GM21423 (cell line): ENCODE measurements around the gene CDH6.

Source experiments
- ATAC-seq: cut with Tn5 transposase; IDR thresholded peaks from one replicate; pipeline ENCODE4 v1.9.1; 2021; ENCODE audit warnings: mild to moderate bottlenecking, moderate library complexity; ENCODE audit not compliant: unreplicated experiment

CDH6 gene

DNA sequence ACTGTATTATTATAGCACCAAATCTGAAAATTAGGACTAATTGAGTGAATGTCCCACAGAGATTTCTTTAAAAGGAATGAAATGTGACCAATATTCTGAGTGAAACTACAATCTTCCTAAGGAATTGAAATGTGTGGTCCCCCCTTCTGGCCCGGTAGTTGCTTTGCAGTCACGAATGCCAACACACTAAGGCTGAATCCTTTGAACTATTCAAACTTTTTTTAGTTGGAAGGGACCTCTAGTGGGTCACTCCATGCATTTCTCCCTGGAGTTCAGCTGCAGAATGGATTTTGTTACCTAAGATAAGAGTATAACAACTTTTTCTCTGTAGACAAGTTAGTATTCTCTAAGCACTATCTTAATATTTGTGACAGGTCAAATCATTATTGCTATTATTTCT lies 2.8 kb downstream of the CDH6 start:
- no peak for ATAC-seq

DNA sequence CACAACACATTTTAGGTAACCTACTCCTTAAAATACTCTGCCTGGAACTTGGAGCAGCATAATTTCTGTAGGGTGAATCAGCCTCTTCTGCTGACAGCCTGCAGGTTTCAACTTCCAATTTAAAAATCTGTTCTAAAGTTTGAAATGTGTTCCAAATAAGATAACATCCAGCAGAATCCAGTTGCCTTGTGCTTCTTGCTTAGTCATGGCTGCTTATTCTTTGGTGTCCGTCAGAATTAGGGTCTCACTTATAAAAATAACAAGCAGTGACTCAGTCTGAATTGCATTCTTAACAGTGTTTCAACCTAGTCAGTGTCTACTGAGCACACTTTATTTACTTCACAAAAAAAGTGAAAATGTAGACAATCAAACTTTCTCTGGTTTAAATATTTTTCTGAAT lies 3.7 kb downstream of the CDH6 start:
- ATAC-seq = no peak

DNA sequence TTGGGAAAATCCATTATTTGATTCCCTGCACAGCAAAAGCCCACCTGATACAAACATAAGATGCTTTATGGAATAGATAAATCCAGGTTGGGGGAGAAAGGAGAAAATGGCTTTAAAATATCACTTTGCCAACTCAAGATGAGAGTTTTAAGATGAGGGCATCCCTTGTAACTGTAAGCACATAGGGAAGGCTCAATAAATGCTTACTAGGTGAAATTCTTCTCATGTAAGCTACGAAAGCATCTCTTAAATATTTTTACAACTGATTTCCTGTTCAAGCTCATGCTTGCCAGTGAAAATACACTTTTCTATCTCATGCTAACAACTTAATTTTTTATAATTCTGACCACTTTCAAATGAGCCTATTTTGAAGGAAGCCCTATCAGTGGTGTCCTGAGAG lies 11.5 kb downstream of the CDH6 start:
- no peak for ATAC-seq

DNA sequence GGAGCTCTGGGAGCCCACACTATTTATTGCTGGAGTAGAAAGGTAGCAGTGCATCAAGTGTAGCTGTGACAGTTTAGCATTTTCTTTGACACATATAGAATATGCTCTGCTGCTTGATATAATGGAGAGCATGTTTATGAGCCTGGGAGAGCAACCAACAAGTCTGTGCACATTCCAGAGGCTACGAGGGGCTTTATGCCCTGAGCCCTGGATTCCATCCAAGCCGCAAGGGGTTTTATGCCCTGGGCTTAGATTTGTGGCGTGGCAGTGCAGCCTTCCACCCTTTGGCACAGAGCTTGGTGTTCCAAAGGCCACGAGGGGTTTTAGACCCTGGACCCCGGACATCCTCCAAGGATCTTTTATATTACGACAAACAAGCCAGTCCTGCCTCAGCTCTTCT lies 14.6 kb downstream of the CDH6 start:
- ATAC-seq = no peak

DNA sequence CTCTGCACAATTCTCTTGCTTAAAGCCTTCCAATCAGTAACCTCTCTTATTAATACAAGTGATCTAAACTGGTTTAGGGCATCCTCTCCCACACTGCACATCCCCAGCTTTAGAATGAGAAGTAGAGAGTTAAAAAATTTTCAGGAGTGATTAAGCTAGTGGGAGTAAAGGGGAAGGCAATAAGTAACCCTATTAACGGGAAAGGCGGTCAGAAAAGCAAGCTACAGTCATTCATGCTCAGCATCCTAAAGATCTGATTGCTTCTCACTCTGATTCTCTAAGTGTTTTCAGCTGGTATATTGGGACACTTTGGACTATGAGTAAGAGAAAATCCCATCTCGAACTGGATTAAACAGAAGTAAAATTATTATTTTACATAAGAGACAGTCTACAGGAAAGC lies 15.8 kb downstream of the CDH6 start:
- ATAC-seq = no peak

DNA sequence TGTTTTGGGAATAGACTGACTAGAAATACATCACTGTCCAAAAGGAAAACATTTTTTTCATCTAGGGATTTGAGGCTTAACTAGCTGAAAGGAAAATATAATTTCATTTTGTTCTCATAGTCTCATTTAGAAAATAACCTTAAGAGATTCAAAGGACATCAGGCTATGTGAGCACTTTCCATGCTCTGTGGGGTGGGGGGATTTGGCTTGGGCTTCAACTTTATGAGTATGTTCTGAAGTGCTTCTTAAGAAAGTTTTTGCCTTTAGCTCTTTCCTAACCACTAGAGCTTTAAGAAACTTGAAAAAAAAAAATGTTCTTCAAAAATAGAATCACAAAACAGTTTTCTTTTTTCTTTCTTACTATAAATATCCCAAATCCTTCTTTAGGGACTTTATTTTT lies 17.6 kb downstream of the CDH6 start:
- no peak for ATAC-seq

DNA sequence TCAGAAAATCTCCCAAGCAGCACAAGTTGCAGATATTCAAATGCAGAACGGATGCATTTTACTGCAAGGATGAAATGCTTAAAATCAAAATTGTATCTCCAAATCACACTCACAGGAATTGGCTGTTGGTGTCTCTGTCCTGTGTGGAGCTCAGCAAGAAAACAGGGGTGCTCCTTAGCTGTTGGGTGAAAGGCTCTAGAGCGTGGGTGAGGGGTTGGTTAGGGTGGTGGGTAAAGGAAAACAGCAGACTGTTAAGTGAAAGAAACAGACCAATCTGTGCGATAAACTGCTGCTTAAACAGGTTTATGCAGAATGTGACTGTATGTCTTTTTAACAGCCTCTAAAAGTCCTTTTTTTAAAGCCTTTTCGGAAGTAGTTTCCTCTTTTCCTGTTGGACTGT lies 19.8 kb downstream of the CDH6 start:
- no peak for ATAC-seq

DNA sequence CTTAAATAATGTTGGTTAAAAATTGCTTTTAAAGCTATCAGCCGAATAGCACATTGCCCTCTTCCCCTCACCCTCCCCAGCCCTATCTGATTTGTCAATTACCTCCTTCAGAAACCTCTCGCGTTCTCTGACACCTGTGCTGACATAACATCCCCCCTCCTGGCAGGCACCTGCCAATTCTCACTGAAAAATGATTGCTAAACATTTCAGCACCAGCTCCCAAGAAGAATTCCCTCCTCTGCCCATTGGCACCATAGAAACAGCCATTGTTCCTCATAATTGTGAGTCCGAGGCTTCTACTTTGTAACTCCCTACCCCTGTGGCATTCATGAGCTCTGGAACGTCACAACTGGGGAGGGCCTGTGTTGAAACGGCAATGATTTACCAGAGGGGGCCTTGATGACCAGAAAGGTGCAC lies 20.2 kb downstream of the CDH6 start:
- ATAC-seq = no peak

DNA sequence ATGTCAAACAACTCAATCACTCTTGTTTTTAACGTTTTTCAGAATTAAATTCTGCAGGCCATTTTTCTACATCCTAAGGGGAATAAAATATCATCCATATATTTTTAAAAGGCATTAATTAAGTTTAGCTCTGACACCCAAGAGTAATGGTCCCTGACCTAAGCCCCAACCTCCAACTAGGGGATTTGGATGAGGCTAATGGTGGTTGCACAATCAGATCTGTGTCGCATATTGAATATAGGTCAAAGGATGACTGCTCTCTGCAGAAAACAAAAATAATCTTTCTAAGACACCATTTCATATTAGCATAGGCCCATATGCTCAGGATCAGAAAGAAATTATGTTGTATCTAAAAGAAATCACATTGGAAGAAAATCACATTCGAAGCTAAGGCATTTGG lies 20.7 kb downstream of the CDH6 start:
- ATAC-seq = no peak

DNA sequence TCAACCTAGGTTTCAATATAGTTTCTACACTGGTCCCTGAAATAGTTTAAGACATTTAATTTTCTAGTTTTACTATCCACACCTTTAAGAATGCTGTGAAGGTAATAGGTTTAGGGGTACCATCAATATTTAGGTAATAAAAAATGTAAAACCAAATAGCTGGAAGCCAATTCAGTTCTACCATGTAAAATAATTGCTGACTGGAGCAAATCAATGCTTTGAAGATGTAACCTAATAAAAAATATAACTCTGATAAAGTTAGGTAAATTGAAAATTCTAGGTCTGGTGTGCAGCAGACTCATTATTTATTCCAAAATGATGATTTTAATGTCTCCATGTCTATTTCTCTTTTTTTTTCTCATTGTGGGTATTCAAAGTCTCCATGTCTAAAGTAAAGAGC lies 21.8 kb downstream of the CDH6 start:
- ATAC-seq = no peak

DNA sequence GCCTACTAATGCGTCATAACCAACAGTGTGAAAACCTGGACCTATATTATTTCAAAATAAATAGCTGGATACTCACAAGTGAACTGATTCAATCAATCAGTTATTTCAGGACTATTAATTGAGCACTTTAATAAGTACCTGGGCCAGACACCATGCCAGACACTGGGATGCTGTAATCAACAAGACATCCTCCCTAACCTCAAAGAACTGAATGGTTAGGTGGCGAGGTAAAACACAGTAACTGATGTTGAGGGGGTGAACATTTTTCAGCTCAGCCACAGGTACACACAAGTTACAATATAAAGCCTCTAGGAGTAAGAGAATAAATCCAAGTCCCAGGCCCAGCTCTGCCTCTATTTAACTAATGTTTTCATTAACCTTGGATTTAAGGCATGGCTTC lies 24.0 kb downstream of the CDH6 start:
- no peak for ATAC-seq

DNA sequence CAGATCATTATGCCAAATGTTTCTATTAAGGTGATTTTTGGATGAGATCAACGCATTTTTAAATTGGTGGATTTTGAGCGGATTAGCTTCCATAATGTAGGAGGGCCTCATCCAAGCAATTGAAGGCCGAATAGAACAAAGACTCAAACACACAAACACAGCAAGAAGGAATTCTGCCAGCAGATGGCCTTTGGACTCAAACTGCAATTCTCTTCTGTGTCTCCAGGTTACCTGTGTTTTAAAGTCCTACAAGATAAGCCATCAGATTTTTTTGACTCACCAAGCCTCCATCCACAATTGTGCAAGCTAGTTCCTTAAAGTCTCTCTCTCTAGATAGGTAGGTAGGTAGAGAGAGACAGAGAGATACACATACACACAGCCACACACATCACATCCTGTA lies 25.5 kb downstream of the CDH6 start:
- no peak for ATAC-seq

DNA sequence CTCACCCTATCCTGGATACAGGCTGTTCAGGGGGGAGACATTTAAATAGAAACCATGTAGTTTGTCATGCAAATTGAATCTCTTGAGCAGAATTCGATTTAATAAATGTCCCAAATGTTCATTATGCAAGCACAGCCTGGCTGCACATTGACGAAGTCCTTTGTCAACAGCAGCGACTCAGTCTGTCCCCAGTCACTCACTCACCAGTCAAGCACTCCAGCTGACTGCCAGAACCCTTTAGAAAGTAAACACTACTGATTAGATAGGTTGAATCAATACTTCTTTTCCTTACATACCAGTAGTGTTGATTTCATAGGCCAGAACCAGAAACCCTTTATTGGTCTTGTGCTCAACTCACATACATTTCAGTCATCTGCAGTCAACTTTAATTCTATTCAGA lies 27.5 kb downstream of the CDH6 start:
- ATAC-seq = no peak

DNA sequence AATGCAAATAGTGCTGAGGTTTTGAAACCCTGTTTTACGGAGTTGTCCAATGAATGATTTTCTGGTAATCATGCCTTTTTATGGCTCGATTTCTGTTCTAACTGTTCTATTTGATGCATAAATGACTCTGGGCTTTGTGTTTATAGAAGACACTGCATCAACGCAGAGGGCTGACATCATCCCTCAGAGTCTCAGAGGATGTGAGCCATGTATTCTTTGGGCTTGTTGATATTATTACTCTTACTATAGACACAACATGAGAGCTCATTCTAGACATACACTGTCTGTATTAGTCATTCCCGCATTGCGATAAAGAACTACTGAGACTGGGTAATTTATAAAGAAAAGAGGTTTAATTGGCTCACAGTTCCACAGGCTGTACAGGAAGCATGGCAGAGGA lies 31.6 kb downstream of the CDH6 start:
- ATAC-seq = no peak

DNA sequence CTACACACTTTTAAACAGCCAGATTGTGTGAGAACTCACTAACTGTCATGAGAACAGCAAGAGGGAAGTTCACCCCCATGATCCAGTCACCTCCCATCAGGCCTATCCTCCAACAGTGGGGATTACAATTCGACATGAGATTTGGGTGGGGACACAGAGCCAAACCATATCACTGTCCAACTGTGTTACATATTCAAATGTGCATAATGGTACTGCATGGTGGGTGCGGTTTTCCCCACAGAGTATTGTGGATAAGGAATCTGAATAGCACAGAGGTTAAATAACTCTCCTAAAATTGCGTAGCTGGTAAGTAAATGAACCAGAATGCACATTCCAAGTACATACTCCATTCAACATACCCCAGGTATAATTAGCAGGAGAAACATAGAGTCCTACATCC lies 32.1 kb downstream of the CDH6 start:
- ATAC-seq = no peak

DNA sequence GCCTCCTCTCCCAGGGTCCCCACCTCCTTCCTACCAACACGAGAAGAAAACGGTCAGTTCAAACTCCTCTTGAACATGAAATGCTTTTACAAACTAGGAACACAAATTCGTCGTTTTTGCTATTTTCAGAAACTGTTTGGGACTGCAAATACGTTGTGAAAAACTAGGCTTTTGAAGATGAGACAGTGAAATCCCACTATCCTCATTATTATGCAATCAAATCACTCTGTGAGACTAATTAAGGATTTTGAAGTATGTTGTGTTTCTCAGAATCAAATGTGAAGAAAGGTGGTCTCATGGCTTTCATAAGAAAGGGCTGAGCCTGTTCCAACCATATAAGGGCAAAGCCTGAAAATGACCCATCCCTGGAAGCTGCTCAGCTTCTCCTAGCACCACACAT lies 33.2 kb downstream of the CDH6 start:
- ATAC-seq = no peak

DNA sequence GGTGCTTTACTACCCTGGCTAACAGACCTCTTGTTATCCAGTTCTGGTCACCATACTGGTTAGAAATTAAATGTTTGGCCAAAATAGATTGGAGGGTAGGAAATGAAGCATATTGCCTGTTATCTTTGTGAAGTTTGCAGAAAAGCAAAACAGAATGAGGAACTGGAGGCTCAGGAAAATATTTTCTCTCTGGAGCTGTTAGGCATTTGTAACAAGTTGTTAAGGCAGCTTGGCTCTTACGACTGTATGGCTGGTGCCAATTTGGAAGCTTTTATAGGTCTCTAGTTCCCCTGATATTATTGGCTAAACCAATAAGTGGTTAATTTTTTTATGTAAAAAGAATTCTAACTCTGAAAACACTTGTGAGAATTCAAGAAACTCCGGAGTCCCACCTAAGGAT lies 35.8 kb downstream of the CDH6 start:
- ATAC-seq = no peak

DNA sequence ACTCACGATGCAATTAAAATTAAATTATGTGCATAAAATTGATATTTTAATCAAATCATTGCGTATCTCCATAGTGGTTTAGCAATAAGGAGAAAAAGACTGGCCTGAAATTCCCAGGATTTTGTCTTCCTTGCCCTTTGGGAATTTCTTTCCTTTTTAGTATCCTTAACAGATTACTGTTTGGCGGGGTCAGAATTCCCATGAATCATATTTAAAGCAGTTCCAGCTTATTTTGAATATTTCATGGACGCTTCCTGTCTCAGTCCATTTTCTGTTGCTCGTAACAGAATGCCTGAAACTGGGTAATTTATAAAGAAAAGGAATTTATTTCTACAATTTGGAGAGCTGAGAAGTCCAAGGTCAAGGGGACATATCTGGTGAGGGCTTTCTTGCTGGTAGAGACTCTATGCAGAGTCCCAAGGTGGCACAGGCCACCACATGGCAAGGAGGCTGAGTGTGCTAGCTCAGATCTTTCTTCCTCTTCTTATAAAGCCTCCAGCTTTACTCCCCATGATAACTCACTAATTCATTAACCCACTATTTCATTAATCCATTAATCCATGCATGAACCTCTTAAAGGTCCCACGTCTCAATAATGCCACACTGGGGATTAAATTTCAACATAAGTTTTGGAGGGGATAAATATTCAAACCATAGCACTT lies 37.8 kb downstream of the CDH6 start:
- no peak for ATAC-seq

DNA sequence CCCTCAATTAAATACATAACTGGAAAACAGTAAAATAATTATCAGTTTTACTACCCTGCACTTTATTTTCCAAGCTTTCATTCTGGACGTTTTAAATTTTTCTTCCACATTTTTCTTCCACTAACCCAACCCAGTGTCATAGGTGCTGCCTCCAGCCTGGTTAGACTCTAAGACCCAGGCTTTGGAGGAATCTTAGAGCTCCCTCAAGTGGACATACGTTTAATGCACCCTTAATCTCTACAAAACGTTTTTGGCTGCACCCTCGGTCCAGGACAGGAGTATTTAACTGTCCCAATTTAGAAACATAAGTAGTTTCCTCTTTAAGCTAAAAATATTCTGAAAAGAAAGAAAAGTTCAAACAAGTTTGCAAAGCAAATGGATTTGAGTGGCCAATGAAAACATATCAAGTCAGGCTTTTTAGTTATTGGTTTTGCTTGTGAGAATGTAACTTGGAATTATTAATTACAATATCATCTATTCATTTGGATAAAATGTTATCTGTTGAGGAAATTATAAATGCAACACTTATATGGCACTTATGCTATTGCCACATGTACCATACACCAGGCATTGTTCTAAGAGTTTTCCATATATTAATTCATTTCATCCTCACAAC lies 38.9 kb downstream of the CDH6 start:
- ATAC-seq = peak; percentile 80

DNA sequence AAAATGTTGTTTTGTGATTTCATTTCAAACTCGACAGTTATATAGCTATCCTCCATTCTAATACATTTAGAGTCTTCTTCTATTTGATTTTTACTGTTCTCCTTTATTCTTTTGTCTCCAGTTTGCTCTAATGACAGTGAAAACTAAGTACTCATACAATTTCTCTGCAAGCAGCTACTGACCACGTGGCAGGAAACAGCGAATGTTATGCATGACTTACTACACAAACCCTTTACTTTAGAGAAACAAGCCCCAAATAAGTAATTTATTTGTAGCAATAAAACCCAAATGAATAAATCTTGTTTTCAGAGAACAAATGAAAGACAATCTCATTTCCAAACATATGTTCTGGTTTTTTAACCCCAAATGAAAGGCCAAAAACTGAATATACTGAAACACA lies 41.9 kb downstream of the CDH6 start:
- ATAC-seq = no peak

DNA sequence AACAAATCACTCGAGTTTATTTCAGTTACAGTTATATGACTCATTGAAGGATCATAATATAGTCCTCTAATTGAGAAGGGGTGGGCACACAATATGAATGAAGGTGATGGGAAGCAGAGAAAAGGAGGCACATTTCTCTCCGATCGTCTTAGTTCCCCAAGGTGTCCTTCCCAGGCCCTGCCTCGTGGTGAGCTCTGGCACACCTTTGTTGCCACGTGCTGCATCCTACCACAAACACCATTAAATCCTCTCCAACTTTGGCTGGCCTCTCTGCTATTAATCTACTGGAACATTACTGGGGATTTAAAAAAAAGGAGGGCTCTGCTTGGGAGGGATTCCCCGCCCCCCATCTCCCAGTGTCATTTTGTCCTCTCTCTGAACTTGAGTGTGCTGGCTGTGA lies 42.9 kb downstream of the CDH6 start:
- no peak for ATAC-seq

DNA sequence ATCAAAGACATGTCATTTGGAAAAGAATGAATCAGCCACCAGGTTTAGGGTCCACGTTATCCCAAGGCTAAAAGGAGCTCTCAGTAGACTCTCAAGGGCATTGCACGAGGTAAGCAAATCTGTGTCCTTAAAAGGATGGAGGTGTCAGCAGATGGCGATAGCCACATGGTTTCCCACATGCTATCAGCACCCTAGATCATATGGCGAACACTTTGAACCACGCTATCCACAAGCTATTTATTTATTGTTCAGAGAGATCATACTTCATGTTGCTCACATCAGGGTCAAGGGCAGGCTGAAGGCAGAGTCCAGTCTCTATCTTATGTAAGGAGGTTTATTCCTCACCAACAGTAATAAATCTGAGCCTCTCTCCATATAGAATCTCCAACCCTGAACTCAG lies 43.7 kb downstream of the CDH6 start:
- ATAC-seq = no peak

DNA sequence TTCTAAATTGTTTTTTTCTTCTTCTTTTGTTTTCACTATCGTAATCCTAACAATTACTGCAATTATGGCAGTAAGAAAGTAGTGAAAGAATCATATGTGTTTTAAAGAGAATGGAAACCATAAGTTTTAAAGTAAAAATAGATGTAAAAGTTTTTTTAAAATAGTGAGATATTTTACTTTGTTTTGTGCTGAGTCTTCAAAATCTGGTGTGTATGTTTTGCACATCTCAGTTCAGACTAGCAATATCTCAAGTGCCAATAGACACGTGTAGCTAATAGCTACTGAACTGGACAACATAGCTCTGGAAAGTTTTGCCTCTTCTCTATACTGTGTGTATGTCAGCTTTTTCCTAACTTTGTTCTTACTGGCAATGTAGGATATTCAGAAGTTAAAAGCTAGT lies 45.0 kb downstream of the CDH6 start:
- no peak for ATAC-seq
